ENCODE data around the gene COL4A3.

Gene COL4A3

GRCh38 chr2:227148106-227148505, 16.3 kb upstream of the COL4A3 start:
- H2BK12ac ChIP-seq (ENCODE audit: low read length in 2 of 2), result no peak overlapping the region
- no peak overlapping the region for H3K14ac ChIP-seq (ENCODE audit: low read length in 2 of 2)
- H3K4me1 ChIP-seq (ENCODE audit: control insufficient read depth, insufficient read depth, low read depth, low read length), result no peaks in the 10 kb centered on the region
- H3K9me3 ChIP-seq (ENCODE audit: control insufficient read depth, low read length), result no peaks in the 10 kb centered on the region
- no peak overlapping the region for H2BK5ac ChIP-seq (ENCODE audit: low read depth, low read length, poor library complexity, severe bottlenecking)
- WGBS, result 80% methylated on average over 1 of the region's 2 CpGs
- H3K9ac ChIP-seq (ENCODE audit: low read length), result no peak overlapping the region
- H3K23ac ChIP-seq (ENCODE audit: low read length in 2 of 2), result no peak overlapping the region
- no peak overlapping the region for H3K4me3 ChIP-seq (ENCODE audit: insufficient read depth in 1 of 2, low read depth in 1 of 2, low read length in 2 of 2)
- H2AFZ ChIP-seq (ENCODE audit: low read depth, low read length), result no peak overlapping the region
- no peak overlapping the region for H3K18ac ChIP-seq (ENCODE audit: low read depth in 1 of 2, low read length in 2 of 2)
- H3K27ac ChIP-seq (ENCODE audit: low read length, poor library complexity, severe bottlenecking), result no peak overlapping the region
- no peak overlapping the region for H2BK15ac ChIP-seq (ENCODE audit: low read depth, poor library complexity, severe bottlenecking)
- no peaks in the 10 kb centered on the region for H3K27me3 ChIP-seq (ENCODE audit: control insufficient read depth in 1 of 2, insufficient read depth in 1 of 2, low read length in 2 of 2)
- no peak overlapping the region for H3K4ac ChIP-seq (ENCODE audit: low read depth in 1 of 2, low read length in 2 of 2)
- H2AK5ac ChIP-seq (ENCODE audit: low read length, severe bottlenecking), result no peak overlapping the region
- H3K79me1 ChIP-seq (replicated peaks; ENCODE audit: low read length, poor library complexity, severe bottlenecking), result no peaks in the 10 kb centered on the region
- no peak overlapping the region for H4K91ac ChIP-seq (ENCODE audit: low read length)
- no peak for DNase-seq
- H4K8ac ChIP-seq (ENCODE audit: low read length), result no peak overlapping the region
- no peak overlapping the region for H2BK120ac ChIP-seq (ENCODE audit: low read depth, low read length)
- H3K4me2 ChIP-seq (ENCODE audit: low read length, poor library complexity, severe bottlenecking), result no peak overlapping the region
- no peaks in the 10 kb centered on the region for H3K36me3 ChIP-seq (ENCODE audit: control insufficient read depth in 1 of 2, insufficient read depth in 2 of 2, low read depth in 1 of 2, low read length in 2 of 2)

DNA sequence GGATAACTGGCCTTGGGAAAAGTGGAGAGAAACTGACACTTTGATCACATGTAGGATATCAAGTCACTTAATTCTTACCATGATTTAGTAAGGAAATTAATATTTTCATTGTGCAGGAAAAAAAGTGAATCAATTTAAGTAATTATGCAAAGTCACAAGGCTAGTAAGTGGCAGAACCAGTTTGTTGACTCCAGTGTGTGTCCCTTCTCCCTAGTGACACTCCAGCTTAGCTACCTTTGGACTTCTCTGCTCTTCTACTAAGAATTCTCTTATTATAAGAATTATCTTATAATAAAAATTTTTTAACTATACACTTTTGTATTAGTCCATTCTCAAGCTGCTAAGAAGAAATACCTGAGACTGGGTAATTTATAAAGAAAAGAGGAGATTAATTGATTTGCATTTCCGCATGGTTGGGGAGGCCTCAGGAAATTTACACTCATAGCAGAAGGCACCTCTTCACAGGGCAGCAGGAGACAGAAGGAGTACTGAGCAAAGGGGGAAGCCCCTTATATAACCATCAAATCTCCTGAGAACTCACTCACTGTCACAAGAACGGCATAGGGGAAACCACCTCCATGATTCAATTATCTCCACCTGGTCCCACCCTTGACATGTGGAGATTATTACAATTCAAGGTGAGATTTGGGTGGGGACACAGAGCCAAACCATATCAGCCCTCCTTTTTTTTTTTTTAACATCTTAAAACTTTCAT, 14.0 kb upstream of the COL4A3 start:
- no peak overlapping the region for H4K91ac ChIP-seq (ENCODE audit: low read length)
- H3K4me1 ChIP-seq (ENCODE audit: control insufficient read depth, insufficient read depth, low read depth, low read length), result no peaks in the 10 kb centered on the region
- H2BK15ac ChIP-seq (ENCODE audit: low read depth, poor library complexity, severe bottlenecking), result no peak overlapping the region
- peaks cover 0 to 6% of the 10 kb centered on the region in 2 experiments for H3K27me3 ChIP-seq (ENCODE audit: control insufficient read depth in 1 of 2, insufficient read depth in 1 of 2, low read length in 2 of 2)
- H2AFZ ChIP-seq (ENCODE audit: low read depth, low read length), result no peak overlapping the region
- no peak overlapping the region for H2AK5ac ChIP-seq (ENCODE audit: low read length, severe bottlenecking)
- H3K36me3 ChIP-seq (ENCODE audit: control insufficient read depth in 1 of 2, insufficient read depth in 2 of 2, low read depth in 1 of 2, low read length in 2 of 2), result no peaks in the 10 kb centered on the region
- no peak overlapping the region for H2BK5ac ChIP-seq (ENCODE audit: low read depth, low read length, poor library complexity, severe bottlenecking)
- no peak overlapping the region for H3K4me2 ChIP-seq (ENCODE audit: low read length, poor library complexity, severe bottlenecking)
- no peak overlapping the region for H3K18ac ChIP-seq (ENCODE audit: low read depth in 1 of 2, low read length in 2 of 2)
- H3K9ac ChIP-seq (ENCODE audit: low read length), result no peak overlapping the region
- no peak overlapping the region for H2BK120ac ChIP-seq (ENCODE audit: low read depth, low read length)
- 100% methylated on average over 1 of the region's 2 CpGs for WGBS
- H3K9me3 ChIP-seq (ENCODE audit: control insufficient read depth, low read length), result no peaks in the 10 kb centered on the region
- H2BK12ac ChIP-seq (ENCODE audit: low read length in 2 of 2), result no peak overlapping the region
- H3K27ac ChIP-seq (ENCODE audit: low read length, poor library complexity, severe bottlenecking), result no peak overlapping the region
- no peak overlapping the region for H3K14ac ChIP-seq (ENCODE audit: low read length in 2 of 2)
- H3K4me3 ChIP-seq (ENCODE audit: insufficient read depth in 1 of 2, low read depth in 1 of 2, low read length in 2 of 2), result no peak overlapping the region
- H3K79me1 ChIP-seq (replicated peaks; ENCODE audit: low read length, poor library complexity, severe bottlenecking), result no peaks in the 10 kb centered on the region
- no peak overlapping the region for H3K23ac ChIP-seq (ENCODE audit: low read length in 2 of 2)
- no peak for DNase-seq
- no peak overlapping the region for H4K8ac ChIP-seq (ENCODE audit: low read length)
- no peak overlapping the region for H3K4ac ChIP-seq (ENCODE audit: low read depth in 1 of 2, low read length in 2 of 2)

DNA sequence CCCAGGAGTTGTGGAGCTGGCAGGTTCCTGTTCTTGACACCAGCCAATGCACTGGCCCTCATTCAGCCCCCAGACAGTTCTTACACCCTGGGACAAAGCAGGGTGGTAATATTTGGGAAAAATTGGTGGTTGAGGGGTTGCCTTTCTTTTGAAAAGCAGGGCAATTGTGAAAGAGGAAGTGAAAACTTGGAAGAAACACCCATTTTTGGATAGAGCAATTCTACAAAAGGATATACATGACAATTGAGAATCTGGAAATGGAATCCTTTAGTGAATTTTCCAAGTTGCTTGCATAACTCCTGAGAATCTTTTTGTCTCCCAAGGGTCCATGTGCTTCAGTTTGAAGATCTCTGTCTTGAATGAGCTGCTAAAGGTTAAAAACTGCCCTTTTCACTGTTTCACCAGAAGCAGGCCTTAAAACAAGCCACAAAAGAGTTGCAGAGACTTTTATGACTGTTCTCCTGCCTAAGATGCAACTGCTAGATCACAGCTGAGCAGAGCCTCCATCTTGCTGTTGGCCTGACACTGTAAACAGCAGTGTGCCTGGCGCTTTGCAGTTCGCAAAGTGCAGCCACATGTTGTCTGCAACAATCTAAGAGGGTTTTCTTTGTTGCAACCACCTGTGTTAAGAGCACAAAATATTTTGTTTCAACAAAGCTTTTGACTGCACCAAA, 12.2 kb upstream of the COL4A3 start:
- Histone ChIP-seq H3K36me3 (ENCODE audit: control insufficient read depth in 1 of 2, insufficient read depth in 2 of 2, low read depth in 1 of 2, low read length in 2 of 2) (no peaks in the 10 kb centered on the region), H3K4me2 (ENCODE audit: low read length, poor library complexity, severe bottlenecking) (no peak overlapping the region), H3K23ac (ENCODE audit: low read length in 2 of 2) (no peak overlapping the region), H3K27ac (ENCODE audit: low read length, poor library complexity, severe bottlenecking) (no peak overlapping the region), H3K18ac (ENCODE audit: low read depth in 1 of 2, low read length in 2 of 2) (no peak overlapping the region), H2BK5ac (ENCODE audit: low read depth, low read length, poor library complexity, severe bottlenecking) (no peak overlapping the region), H3K4me3 (ENCODE audit: insufficient read depth in 1 of 2, low read depth in 1 of 2, low read length in 2 of 2) (no peak overlapping the region), H3K4me1 (ENCODE audit: control insufficient read depth, insufficient read depth, low read depth, low read length) (no peaks in the 10 kb centered on the region), H2BK120ac (ENCODE audit: low read depth, low read length) (no peak overlapping the region), H3K79me1 (replicated peaks; ENCODE audit: low read length, poor library complexity, severe bottlenecking) (no peaks in the 10 kb centered on the region), H3K27me3 (ENCODE audit: control insufficient read depth in 1 of 2, insufficient read depth in 1 of 2, low read length in 2 of 2) (peaks cover 0 to 6% of the 10 kb centered on the region in 2 experiments), H2AK5ac (ENCODE audit: low read length, severe bottlenecking) (no peak overlapping the region), H4K91ac (ENCODE audit: low read length) (no peak overlapping the region), H2BK15ac (ENCODE audit: low read depth, poor library complexity, severe bottlenecking) (no peak overlapping the region), H4K8ac (ENCODE audit: low read length) (no peak overlapping the region), H3K4ac (ENCODE audit: low read depth in 1 of 2, low read length in 2 of 2) (no peak overlapping the region), H2AFZ (ENCODE audit: low read depth, low read length) (no peak overlapping the region), H3K14ac (ENCODE audit: low read length in 2 of 2) (no peak overlapping the region), H3K9me3 (ENCODE audit: control insufficient read depth, low read length) (no peaks in the 10 kb centered on the region), H2BK12ac (ENCODE audit: low read length in 2 of 2) (no peak overlapping the region), H3K9ac (ENCODE audit: low read length) (no peak overlapping the region)
- no peak for DNase-seq
- 83% methylated on average over 2 of the region's 2 CpGs for WGBS

DNA sequence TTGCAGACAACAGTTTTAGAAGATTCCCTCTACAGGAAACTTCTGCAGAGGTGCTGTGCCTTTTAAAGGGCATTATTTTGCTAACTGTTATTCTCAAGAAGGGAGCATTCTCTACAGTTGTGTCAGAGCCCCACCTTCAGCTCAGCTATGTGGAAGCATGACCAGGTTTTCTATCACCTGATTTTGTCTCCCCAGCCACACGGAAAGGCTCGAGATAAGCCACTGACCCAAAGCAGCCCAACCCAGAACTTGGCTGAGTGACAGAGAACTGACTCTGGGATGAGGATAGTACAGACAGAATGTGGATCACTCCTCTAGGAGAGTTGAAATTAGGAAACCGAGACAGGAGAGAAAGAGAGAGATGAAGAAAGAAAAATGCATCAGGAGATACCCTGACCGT, 11.1 kb upstream of the COL4A3 start:
- Histone ChIP-seq H2BK15ac (ENCODE audit: low read depth, poor library complexity, severe bottlenecking) (no peak overlapping the region), H3K4me3 (ENCODE audit: insufficient read depth in 1 of 2, low read depth in 1 of 2, low read length in 2 of 2) (no peak overlapping the region)
- WGBS, result 85% methylated on average over 4 of the region's 4 CpGs

More for the DNA sequence above, 11.1 kb upstream of the COL4A3 start:
- Histone ChIP-seq H3K4me1 (ENCODE audit: control insufficient read depth, insufficient read depth, low read depth, low read length) (no peaks in the 10 kb centered on the region), H2BK120ac (ENCODE audit: low read depth, low read length) (no peak overlapping the region), H2AFZ (ENCODE audit: low read depth, low read length) (no peak overlapping the region), H3K27me3 (ENCODE audit: control insufficient read depth in 1 of 2, insufficient read depth in 1 of 2, low read length in 2 of 2) (peaks cover 0 to 6% of the 10 kb centered on the region in 2 experiments), H3K14ac (ENCODE audit: low read length in 2 of 2) (no peak overlapping the region), H4K8ac (ENCODE audit: low read length) (no peak overlapping the region), H3K27ac (ENCODE audit: low read length, poor library complexity, severe bottlenecking) (no peak overlapping the region), H3K79me1 (replicated peaks; ENCODE audit: low read length, poor library complexity, severe bottlenecking) (no peaks in the 10 kb centered on the region), H3K36me3 (ENCODE audit: control insufficient read depth in 1 of 2, insufficient read depth in 2 of 2, low read depth in 1 of 2, low read length in 2 of 2) (no peaks in the 10 kb centered on the region), H4K91ac (ENCODE audit: low read length) (no peak overlapping the region), H3K18ac (ENCODE audit: low read depth in 1 of 2, low read length in 2 of 2) (no peak overlapping the region), H2AK5ac (ENCODE audit: low read length, severe bottlenecking) (no peak overlapping the region), H3K4me2 (ENCODE audit: low read length, poor library complexity, severe bottlenecking) (no peak overlapping the region), H3K4ac (ENCODE audit: low read depth in 1 of 2, low read length in 2 of 2) (no peak overlapping the region), H3K9me3 (ENCODE audit: control insufficient read depth, low read length) (no peaks in the 10 kb centered on the region), H2BK5ac (ENCODE audit: low read depth, low read length, poor library complexity, severe bottlenecking) (no peak overlapping the region), H2BK12ac (ENCODE audit: low read length in 2 of 2) (no peak overlapping the region), H3K23ac (ENCODE audit: low read length in 2 of 2) (no peak overlapping the region), H3K9ac (ENCODE audit: low read length) (no peak overlapping the region)
- DNase-seq, result no peak

All from mesenchymal stem cell (in vitro differentiated cells and primary cell).